Mesothelial cell of epicardium (in vitro differentiated cells): ENCODE results near the gene RAE1. TPM values are rescaled to one million over a fixed set of nuclear protein-coding genes. Genes with fewer than 3 reads are reported as not detected.

Experiments used
- DNase-seq, 2 experiments: peaks; one replicate each; pipeline ENCODE4 v3.0.0; 2021; ENCODE audit warnings: low spot score in 2 of 2; ENCODE audit not compliant: unreplicated experiment in 2 of 2
- H3K27ac Mint-ChIP-seq: 2 replicates; pipeline ENCODE4 v1.8.0; 2021; ENCODE audit warnings: mixed read lengths
- H3K27me3 Mint-ChIP-seq: 2 replicates; pipeline ENCODE4 v1.8.0; 2021; ENCODE audit warnings: low read depth, mixed read lengths
- H3K36me3 Mint-ChIP-seq: 2 replicates; pipeline ENCODE4 v1.8.0; 2021; ENCODE audit warnings: mixed read lengths
- H3K4me1 Mint-ChIP-seq: 2 replicates; pipeline ENCODE4 v1.8.0; 2021; ENCODE audit warnings: mixed read lengths
- H3K4me3 Mint-ChIP-seq: 2 replicates; pipeline ENCODE4 v1.8.0; 2021; ENCODE audit warnings: mild to moderate bottlenecking, moderate library complexity, mixed read lengths
- H3K9me3 Mint-ChIP-seq: 2 replicates; pipeline ENCODE4 v1.8.0; 2021; ENCODE audit warnings: mixed read lengths
- total RNA-seq: library from RNA; stranded (reverse); gene quantifications from 3 replicates; pipeline ENCODE4 v1.2.1, GENCODE V29; 2021
- TF ChIP-seq, protein P1 (sequence below): fragments of 200-600 bp; sonication (generic); IDR thresholded peaks from one replicate; pipeline ENCODE4 v1.5.0; 2021; ENCODE audit warnings: antibody characterized with exemption; ENCODE audit not compliant: unreplicated experiment

The RAE1 gene
- total RNA-seq, 1 donor from 2014 or later = 44.4 TPM

DNA sequence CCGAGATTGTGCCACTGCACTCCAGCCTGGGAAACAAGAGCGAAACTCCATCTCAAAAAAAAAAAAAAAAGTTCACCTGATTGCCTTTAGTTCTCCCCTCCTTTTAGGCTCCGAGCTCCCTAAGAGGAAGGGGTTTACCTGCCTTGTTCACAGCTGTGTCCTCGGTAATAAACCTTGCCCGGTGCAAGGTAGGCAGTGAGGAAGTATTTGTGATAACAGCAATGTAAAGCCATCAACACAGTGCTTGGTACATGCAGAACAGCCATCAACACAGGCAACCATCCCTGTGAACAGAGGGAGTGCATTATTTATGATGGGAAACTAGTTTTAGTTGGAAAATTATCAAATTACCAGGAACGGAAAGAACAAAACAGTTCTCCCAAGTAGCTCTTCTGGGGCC, 23.2 kb upstream of the RAE1 start:
- H3K36me3 Mint-ChIP-seq = no peaks in the 10 kb centered on the region
- H3K4me1 Mint-ChIP-seq = peaks cover 26% of the 10 kb centered on the region
- no peak for DNase-seq
- peaks cover 9% of the 10 kb centered on the region for H3K27me3 Mint-ChIP-seq
- no peak overlapping the region for H3K4me3 Mint-ChIP-seq
- H3K27ac Mint-ChIP-seq = no peak overlapping the region
- no peaks in the 10 kb centered on the region for H3K9me3 Mint-ChIP-seq
- TF ChIP-seq, protein P1, sequence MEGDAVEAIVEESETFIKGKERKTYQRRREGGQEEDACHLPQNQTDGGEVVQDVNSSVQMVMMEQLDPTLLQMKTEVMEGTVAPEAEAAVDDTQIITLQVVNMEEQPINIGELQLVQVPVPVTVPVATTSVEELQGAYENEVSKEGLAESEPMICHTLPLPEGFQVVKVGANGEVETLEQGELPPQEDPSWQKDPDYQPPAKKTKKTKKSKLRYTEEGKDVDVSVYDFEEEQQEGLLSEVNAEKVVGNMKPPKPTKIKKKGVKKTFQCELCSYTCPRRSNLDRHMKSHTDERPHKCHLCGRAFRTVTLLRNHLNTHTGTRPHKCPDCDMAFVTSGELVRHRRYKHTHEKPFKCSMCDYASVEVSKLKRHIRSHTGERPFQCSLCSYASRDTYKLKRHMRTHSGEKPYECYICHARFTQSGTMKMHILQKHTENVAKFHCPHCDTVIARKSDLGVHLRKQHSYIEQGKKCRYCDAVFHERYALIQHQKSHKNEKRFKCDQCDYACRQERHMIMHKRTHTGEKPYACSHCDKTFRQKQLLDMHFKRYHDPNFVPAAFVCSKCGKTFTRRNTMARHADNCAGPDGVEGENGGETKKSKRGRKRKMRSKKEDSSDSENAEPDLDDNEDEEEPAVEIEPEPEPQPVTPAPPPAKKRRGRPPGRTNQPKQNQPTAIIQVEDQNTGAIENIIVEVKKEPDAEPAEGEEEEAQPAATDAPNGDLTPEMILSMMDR = no peak

DNA sequence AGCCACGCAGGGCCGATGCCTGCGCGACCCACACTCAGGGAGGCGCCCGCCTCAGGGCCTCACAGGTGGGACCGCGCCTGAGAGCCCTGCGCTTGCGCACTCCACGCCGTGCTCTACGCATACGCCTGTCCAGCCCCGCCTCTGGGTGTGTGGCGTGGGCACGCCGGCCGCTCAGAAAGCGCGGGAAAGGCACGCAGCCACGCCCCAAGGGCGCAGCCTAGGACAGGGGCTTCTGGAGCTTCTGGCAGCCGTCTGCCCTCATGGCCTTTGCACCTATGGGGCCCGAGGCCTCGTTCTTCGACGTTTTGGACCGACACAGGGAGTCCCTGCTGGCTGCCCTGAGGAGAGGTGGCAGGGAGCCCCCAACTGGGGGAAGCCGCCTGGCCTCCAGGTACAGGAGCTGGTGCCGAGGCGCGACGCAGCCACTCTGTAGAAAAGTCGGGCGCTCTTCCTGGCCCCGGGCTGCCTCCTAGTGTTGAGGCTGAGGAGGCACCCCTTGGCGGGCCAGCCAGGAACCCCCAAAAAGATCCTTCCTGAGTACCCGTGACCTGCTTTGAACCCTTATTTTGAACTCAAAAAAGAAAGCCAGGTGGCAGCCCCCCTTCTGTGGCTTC, 21.3 kb upstream of the RAE1 start, which contains the start of gene SPO11:
TSS of gene SPO11 (plus strand) at position 196 of the 614 bp plus-strand sequence. CDS start at position 261, 65 bp downstream.
- peaks cover 11% of the 10 kb centered on the region for H3K27me3 Mint-ChIP-seq
- H3K9me3 Mint-ChIP-seq = no peaks in the 10 kb centered on the region
- peaks cover 26% of the 10 kb centered on the region for H3K4me1 Mint-ChIP-seq
- H3K27ac Mint-ChIP-seq = no peak within 1 kb of the TSS
- no peak within 1 kb of the TSS for H3K4me3 Mint-ChIP-seq
- TF ChIP-seq, protein P1 = no peak
- DNase-seq = no peak
- no peaks in the 10 kb centered on the region for H3K36me3 Mint-ChIP-seq

DNA sequence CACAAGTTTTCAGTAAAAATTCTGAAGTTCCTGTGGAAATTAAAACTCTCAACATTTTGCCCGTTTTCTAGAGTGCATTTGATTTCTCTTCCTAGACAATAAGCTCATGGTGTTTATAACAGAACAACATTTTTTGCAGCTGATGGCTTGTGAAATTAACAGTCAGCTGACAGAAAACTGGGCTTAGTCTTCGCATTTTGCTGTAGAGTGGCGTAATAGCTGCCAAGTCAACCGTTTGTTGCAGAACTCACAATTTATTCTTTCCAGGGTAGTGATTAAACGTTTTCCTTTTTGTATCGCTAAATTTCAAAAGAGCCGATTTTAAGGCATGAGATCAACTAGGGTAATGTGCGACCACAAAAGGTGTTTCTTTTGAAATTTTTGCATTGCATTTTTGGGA, 20.1 kb upstream of the RAE1 start:
- H3K27ac Mint-ChIP-seq = no peak overlapping the region
- no peaks in the 10 kb centered on the region for H3K9me3 Mint-ChIP-seq
- H3K36me3 Mint-ChIP-seq = no peaks in the 10 kb centered on the region
- no peak for DNase-seq
- no peak overlapping the region for H3K4me3 Mint-ChIP-seq
- H3K27me3 Mint-ChIP-seq = peaks cover 11% of the 10 kb centered on the region
- H3K4me1 Mint-ChIP-seq = peaks cover 22% of the 10 kb centered on the region
- TF ChIP-seq, protein P1 = no peak

DNA sequence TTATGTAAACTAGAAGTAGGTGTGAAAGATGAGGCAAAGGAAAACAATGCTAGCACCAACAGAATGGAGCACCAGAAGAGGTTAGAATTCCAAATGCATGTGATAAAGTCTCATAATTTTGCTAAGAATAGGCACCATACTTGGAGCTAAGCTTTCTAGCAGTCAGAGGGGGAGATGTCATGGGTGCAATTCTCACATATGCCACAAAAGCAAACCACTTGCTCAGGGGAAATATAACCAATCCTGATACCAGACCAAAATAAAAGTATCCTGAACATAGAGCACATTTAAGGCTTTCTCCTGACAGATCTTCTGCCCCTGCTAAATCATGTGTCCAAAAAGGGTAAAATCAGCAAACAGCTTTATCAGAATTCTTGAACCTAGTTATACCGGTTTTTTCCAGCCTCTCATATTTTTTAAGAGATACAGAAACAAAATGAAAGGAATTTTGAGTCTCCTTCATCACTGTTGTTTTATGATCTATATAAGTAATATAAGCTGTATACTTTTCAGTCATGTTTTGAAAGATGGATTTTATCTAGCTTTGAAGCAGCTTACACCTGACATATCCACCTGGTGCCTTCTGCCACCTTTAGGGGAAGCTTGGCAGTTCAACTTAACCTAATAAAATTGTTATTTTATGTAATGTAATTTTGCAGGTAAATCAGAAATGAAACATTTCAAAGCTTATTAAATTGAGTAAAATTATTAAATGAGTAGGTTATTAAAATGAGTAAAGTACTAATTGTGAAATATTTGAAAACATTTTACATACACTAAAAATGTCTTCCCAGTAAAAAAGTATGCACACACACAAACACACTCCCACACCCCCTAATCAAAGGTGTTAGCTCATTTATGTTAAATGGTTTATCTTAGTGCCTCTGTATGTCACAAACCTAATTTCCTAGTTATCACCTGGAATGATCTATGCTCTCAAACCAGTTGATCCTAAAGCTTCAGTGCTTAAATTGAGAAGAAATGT, 18.7 kb upstream of the RAE1 start:
- H3K27me3 Mint-ChIP-seq = peaks cover 15% of the 10 kb centered on the region
- H3K36me3 Mint-ChIP-seq = no peaks in the 10 kb centered on the region
- peaks cover 9% of the 10 kb centered on the region for H3K4me1 Mint-ChIP-seq
- DNase-seq = no peak
- no peak overlapping the region for H3K4me3 Mint-ChIP-seq
- H3K9me3 Mint-ChIP-seq = no peaks in the 10 kb centered on the region
- no peak overlapping the region for H3K27ac Mint-ChIP-seq
- TF ChIP-seq, protein P1 = no peak

DNA sequence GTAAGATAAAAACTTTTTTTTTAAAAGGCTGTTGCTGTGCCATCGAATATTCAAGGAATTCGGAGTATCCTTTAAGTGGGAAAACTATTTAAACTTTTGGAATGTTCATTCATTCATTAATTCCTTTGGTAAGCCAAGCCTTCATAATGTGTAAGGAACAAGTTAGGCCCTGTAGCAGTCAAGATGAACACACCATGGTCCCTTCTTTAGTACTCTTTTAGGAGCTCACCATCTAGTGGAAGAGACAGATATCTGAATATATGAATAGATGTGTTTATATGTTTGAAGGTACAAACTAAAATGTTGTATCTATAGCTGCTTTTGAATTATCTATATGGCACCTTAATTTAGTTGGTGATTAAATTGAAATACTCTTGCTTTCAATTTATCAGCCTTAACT, 15.7 kb upstream of the RAE1 start:
- Mint-ChIP-seq H3K4me1 (peaks cover 8% of the 10 kb centered on the region), H3K36me3 (no peaks in the 10 kb centered on the region), H3K4me3 (no peak overlapping the region), H3K27ac (no peak overlapping the region), H3K27me3 (peaks cover 15% of the 10 kb centered on the region), H3K9me3 (no peaks in the 10 kb centered on the region)
- no peak for DNase-seq
- TF ChIP-seq, protein P1 = no peak
